Stimulated activated CD8-positive, alpha-beta memory T cell treated with anti-CD3 and anti-CD28 coated beads, Interleukin-12 subunit alpha, Interleukin-12 subunit beta, amount 100 ng/mL, for 4 hours (primary cell): ENCODE results near the gene MDFIC.

ENCODE experiments used
- DNase-seq: peaks from one replicate; pipeline ENCODE4 v3.0.0-alpha.2; 2020; ENCODE audit warnings: low read depth

The MDFIC gene

GRCh38 chr7:114997487-114998404, 75.9 kb downstream of the MDFIC start:
- DNase-seq = no peak

GRCh38 chr7:115004121-115004520, 82.2 kb downstream of the MDFIC start:
- DNase-seq = no peak

GRCh38 chr7:115005251-115005650, 83.4 kb downstream of the MDFIC start:
- no peak for DNase-seq

GRCh38 chr7:115005953-115006352, 84.1 kb downstream of the MDFIC start:
- DNase-seq = no peak

- no peak for DNase-seq
These were observed 85.9 kb downstream of the MDFIC start for GRCh38 chr7:115007751-115008150.

- no peak for DNase-seq
These were observed 86.7 kb downstream of the MDFIC start for GRCh38 chr7:115008465-115009114.

GRCh38 chr7:115009139-115009538, 87.2 kb downstream of the MDFIC start:
- DNase-seq = no peak

GRCh38 chr7:115009736-115010440, 88.0 kb downstream of the MDFIC start:
- DNase-seq = no peak

- DNase-seq = no peak
These were observed 88.5 kb downstream of the MDFIC start for GRCh38 chr7:115010441-115010820.

GRCh38 chr7:115013886-115014285, 92.0 kb downstream of the MDFIC start:
- no peak for DNase-seq

GRCh38 chr7:115014794-115015193, 92.9 kb downstream of the MDFIC start:
- no peak for DNase-seq

- DNase-seq = no peak
These were observed 93.7 kb downstream of the MDFIC start for GRCh38 chr7:115015619-115016018.

- DNase-seq = no peak
These were observed 98.2 kb downstream of the MDFIC start for GRCh38 chr7:115019882-115020605.

- no peak for DNase-seq
These were observed 101.3 kb downstream of the MDFIC start for GRCh38 chr7:115023219-115023618.

- DNase-seq = no peak
These were observed 102.4 kb downstream of the MDFIC start for GRCh38 chr7:115024276-115024675.

GRCh38 chr7:115032715-115033703, 111.1 kb downstream of the MDFIC start:
- DNase-seq = no peak

- DNase-seq = no peak
These were observed 112.1 kb downstream of the MDFIC start for GRCh38 chr7:115033917-115034459.

- no peak for DNase-seq
These were observed 112.6 kb downstream of the MDFIC start for GRCh38 chr7:115034515-115034914.

GRCh38 chr7:115037128-115037802, 115.4 kb downstream of the MDFIC start:
- no peak for DNase-seq

GRCh38 chr7:115038158-115038557, 116.3 kb downstream of the MDFIC start:
- DNase-seq = no peak
